Measurements from ENCODE around the gene ERCC6.
A peak's percentile ranks its signal among the peaks of the same experiment; 100 is the strongest.

The ERCC6 gene

GRCh38 chr10:49527061-49527460 is 11.9 kb downstream of the ERCC6 start:
- no peak for DNase-seq (ENCODE audit: low read depth in 2 of 2)
- TF ChIP-seq CTCF (IDR thresholded peaks at IDR 0.05; ENCODE audit: low read depth, low read length), result no peak
- H3K4me3 ChIP-seq (replicated peaks in 1 of 2; ENCODE audit: low read depth in 2 of 2, low read length in 2 of 2), result no peak overlapping the region

- no peak for TF ChIP-seq CTCF (IDR thresholded peaks at IDR 0.05; ENCODE audit: low read depth, low read length)
- peak; percentile 13 to 66 for DNase-seq (ENCODE audit: low read depth in 2 of 2)
- no peak overlapping the region for H3K4me3 ChIP-seq (replicated peaks in 1 of 2; ENCODE audit: low read depth in 2 of 2, low read length in 2 of 2)
Observed at GRCh38 chr10:49526619-49527018, 12.3 kb downstream of the ERCC6 start.

- TF ChIP-seq CTCF (IDR thresholded peaks at IDR 0.05; ENCODE audit: low read depth, low read length), result no peak
- DNase-seq (ENCODE audit: low read depth in 2 of 2), result no peak
- H3K4me3 ChIP-seq (replicated peaks in 1 of 2; ENCODE audit: low read depth in 2 of 2, low read length in 2 of 2), result no peak overlapping the region
Observed at GRCh38 chr10:49524496-49524895, 14.4 kb downstream of the ERCC6 start.

- no peak overlapping the region for H3K4me3 ChIP-seq (replicated peaks in 1 of 2; ENCODE audit: low read depth in 2 of 2, low read length in 2 of 2)
- TF ChIP-seq CTCF (IDR thresholded peaks at IDR 0.05; ENCODE audit: low read depth, low read length), result no peak
- DNase-seq (ENCODE audit: low read depth in 2 of 2), result no peak
Observed at GRCh38 chr10:49523301-49523700, 15.6 kb downstream of the ERCC6 start.

GRCh38 chr10:49521062-49521461 is 17.9 kb downstream of the ERCC6 start:
- H3K4me3 ChIP-seq (replicated peaks in 1 of 2; ENCODE audit: low read depth in 2 of 2, low read length in 2 of 2), result no peak overlapping the region
- TF ChIP-seq CTCF (IDR thresholded peaks at IDR 0.05; ENCODE audit: low read depth, low read length), result no peak
- no peak for DNase-seq (ENCODE audit: low read depth in 2 of 2)

- no peak for TF ChIP-seq CTCF (IDR thresholded peaks at IDR 0.05; ENCODE audit: low read depth, low read length)
- no peak overlapping the region for H3K4me3 ChIP-seq (replicated peaks in 1 of 2; ENCODE audit: low read depth in 2 of 2, low read length in 2 of 2)
- no peak for DNase-seq (ENCODE audit: low read depth in 2 of 2)
Observed at GRCh38 chr10:49520122-49520775, 18.7 kb downstream of the ERCC6 start.

- no peak for TF ChIP-seq CTCF (IDR thresholded peaks at IDR 0.05; ENCODE audit: low read depth, low read length)
- DNase-seq (ENCODE audit: low read depth in 2 of 2), result no peak
- H3K4me3 ChIP-seq (replicated peaks in 1 of 2; ENCODE audit: low read depth in 2 of 2, low read length in 2 of 2), result no peak overlapping the region
Observed at GRCh38 chr10:49519717-49520116, 19.2 kb downstream of the ERCC6 start.

Data from cardiac fibroblast (primary cell).